Measurements from ENCODE around the gene PPP3CA. TPM values are rescaled to one million over a fixed set of nuclear protein-coding genes. Genes with fewer than 3 reads are reported as not detected.

PPP3CA gene
- total RNA-seq, 1 donor from 2014 or later: 64.5 TPM

GRCh38 chr4:101283434-101283833, 63.9 kb downstream of the PPP3CA start:
- Histone ChIP-seq H3K4me3 (no peak overlapping the region), H3K27me3 (no peaks in the 10 kb centered on the region), H3K27ac (no peak overlapping the region), H3K4me1 (peaks cover 0 to 10% of the 10 kb centered on the region in 2 donors), H3K9me3 (no peaks in the 10 kb centered on the region), H3K36me3 (no peaks in the 10 kb centered on the region)
- DNase-seq (ENCODE audit: low spot score in 2 of 2): no peak
- intact Hi-C loops (cut with DNase I): no loop called here
- no peak for TF ChIP-seq CTCF (IDR thresholded peaks at IDR 0.05)

- Histone ChIP-seq H3K4me3 (no peak overlapping the region), H3K4me1 (peaks cover 0 to 3% of the 10 kb centered on the region in 2 donors), H3K36me3 (no peaks in the 10 kb centered on the region), H3K27ac (no peak overlapping the region), H3K27me3 (no peaks in the 10 kb centered on the region), H3K9me3 (no peaks in the 10 kb centered on the region)
- no peak for TF ChIP-seq CTCF (IDR thresholded peaks at IDR 0.05)
- intact Hi-C loops (cut with DNase I): no loop called here
- DNase-seq (ENCODE audit: low spot score in 2 of 2): no peak
Measured at GRCh38 chr4:101282076-101282844, 65.1 kb downstream of the PPP3CA start.

GRCh38 chr4:101280866-101281600, 66.3 kb downstream of the PPP3CA start:
- no peaks in the 10 kb centered on the region for H3K27me3 ChIP-seq
- H3K27ac ChIP-seq: no peak overlapping the region
- no peaks in the 10 kb centered on the region for H3K9me3 ChIP-seq
- no peak for TF ChIP-seq CTCF (IDR thresholded peaks at IDR 0.05)
- no peak for DNase-seq (ENCODE audit: low spot score in 2 of 2)
- intact Hi-C loops (cut with DNase I): no loop called here
- H3K4me1 ChIP-seq: peaks cover 0 to 3% of the 10 kb centered on the region in 2 donors
- no peaks in the 10 kb centered on the region for H3K36me3 ChIP-seq
- H3K4me3 ChIP-seq: no peak overlapping the region

GRCh38 chr4:101279377-101279871, 67.9 kb downstream of the PPP3CA start:
- intact Hi-C loops (cut with DNase I): no loop called here
- Histone ChIP-seq H3K27ac (peak overlapping the region in 1 of 2 donors; percentile 10), H3K27me3 (no peaks in the 10 kb centered on the region), H3K4me1 (peaks cover 0 to 10% of the 10 kb centered on the region in 2 donors), H3K36me3 (no peaks in the 10 kb centered on the region), H3K4me3 (no peak overlapping the region), H3K9me3 (no peaks in the 10 kb centered on the region)
- DNase-seq (ENCODE audit: low spot score in 2 of 2): peak; percentile 9 to 68
- no peak for TF ChIP-seq CTCF (IDR thresholded peaks at IDR 0.05)

- Histone ChIP-seq H3K4me1 (peaks cover 0 to 10% of the 10 kb centered on the region in 2 donors), H3K36me3 (no peaks in the 10 kb centered on the region), H3K9me3 (no peaks in the 10 kb centered on the region), H3K27ac (no peak overlapping the region), H3K27me3 (no peaks in the 10 kb centered on the region), H3K4me3 (no peak overlapping the region)
- TF ChIP-seq CTCF (IDR thresholded peaks at IDR 0.05): no peak
- DNase-seq (ENCODE audit: low spot score in 2 of 2): no peak
- intact Hi-C loops (cut with DNase I): no loop called here
Measured at GRCh38 chr4:101277671-101278070, 69.7 kb downstream of the PPP3CA start.
